Bladder microvascular endothelial cell (primary cell): ENCODE results near the gene BROX. TPM values are rescaled to one million over a fixed set of nuclear protein-coding genes. Genes with fewer than 3 reads are reported as not detected.

Experiments
- total RNA-seq: library from RNA; depleted of rRNA; stranded (reverse); fragments of >200 nt; gene quantifications from 2 replicates; pipeline ENCODE4 v1.2.3, GENCODE V29; 2014

BROX gene, protein sequence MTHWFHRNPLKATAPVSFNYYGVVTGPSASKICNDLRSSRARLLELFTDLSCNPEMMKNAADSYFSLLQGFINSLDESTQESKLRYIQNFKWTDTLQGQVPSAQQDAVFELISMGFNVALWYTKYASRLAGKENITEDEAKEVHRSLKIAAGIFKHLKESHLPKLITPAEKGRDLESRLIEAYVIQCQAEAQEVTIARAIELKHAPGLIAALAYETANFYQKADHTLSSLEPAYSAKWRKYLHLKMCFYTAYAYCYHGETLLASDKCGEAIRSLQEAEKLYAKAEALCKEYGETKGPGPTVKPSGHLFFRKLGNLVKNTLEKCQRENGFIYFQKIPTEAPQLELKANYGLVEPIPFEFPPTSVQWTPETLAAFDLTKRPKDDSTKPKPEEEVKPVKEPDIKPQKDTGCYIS
- total RNA-seq = 23.8 and 29.6 TPM in 2 replicates

DNA sequence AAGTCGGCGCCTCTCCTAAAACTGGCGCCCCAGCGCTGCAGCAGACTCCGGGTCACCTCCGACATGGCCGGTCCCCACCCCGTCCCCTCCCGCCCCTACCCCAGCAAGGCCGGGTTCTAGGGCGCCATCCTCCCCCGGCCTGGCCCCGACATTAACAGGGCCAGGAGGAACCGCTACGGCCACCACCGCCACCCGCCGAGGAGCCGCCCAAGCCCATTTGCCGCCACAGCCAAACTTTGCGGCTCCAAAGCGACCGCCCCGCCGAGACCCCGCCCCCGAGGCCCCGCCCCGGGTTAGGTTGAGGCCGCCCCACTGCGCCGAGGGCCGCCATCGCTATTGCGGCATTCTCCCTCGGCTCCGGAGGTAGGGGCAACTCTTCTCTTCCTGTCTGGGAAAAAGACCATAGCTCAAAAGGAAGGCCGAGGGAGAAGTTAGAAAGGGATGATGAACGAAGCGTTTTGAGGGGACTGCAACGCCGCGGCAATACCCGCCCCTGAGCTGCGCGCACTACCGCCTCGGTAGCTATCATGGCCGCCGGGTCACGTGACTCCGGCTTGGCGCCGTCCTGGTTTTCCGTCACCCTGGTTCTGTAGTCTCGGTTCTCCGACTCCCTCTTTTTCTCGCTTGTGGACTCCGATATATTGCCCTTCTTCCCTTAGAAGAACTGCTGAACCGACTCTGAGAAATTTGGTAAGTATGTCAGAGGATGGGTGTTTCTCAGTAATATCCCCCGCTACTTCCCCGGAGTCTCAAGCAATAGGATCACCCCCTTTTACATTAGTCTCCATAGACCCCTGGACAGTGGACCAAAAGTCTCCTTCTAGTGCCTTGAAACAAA is at the start of gene BROX, which contains the start of gene AIDA:
Gene BROX (plus strand): TSS at position 312 of the 838 bp plus-strand sequence. CDS start 3,136 bp downstream, outside the sequence.
Gene AIDA (minus strand): TSS at position 239 of the 838 bp plus-strand sequence. CDS start 174 bp downstream, at position 65.

DNA sequence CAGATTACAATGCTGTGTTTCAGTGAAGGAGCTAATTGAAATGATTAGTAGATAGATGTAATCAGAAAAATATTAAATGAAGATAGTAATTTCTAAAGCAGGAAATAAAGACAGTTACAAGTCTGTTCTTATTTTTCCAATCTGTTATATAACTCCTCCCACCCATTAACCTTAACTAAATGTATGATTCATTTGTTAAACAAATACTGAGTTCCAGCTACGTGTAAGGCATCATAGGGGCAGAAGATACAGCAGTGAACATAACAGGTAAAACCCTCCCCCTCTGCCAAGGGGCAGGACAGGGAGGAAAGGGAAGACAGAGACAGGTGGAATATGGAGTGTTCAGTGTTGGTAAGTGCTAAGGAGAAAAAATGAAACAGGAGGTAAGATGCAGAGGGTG is 24.6 kb downstream of the BROX start, which contains the start of gene FAM177B:
Gene FAM177B (plus strand): TSS at position 231 of the 400 bp plus-strand sequence. CDS start 9,344 bp downstream, outside the sequence.

Other genes starting within 250 kb of the BROX start
- not detected in 2 replicates for gene HHIPL2, start 164.5 kb upstream of the BROX start, total RNA-seq
- gene TAF1A, start 122.6 kb upstream of the BROX start, total RNA-seq = 2.9 and 3.9 TPM in 2 replicates
- gene MIA3, start 94.5 kb upstream of the BROX start, total RNA-seq = 18.6 and 45.3 TPM in 2 replicates
- 38.7 and 65.8 TPM in 2 replicates for gene AIDA, start 73 bp upstream of the BROX start, total RNA-seq
- gene FAM177B, start 24.6 kb downstream of the BROX start, total RNA-seq = not detected in 2 replicates
- 0.81 and 2.1 TPM in 2 replicates for gene DISP1, start 102.5 kb downstream of the BROX start, total RNA-seq